ENCODE data around the gene L3MBTL3. TPM values are rescaled to one million over a fixed set of nuclear protein-coding genes. Genes with fewer than 3 reads are reported as not detected.
A peak's percentile ranks its signal among the peaks of the same experiment; 100 is the strongest.
"Not testable (repeated sequence)": the region's sequence is repeated elsewhere in the genome, so short reads cannot be mapped to it uniquely, and the experiment has no call there.

The L3MBTL3 gene
- total RNA-seq, 2 experiments from 2014 or later, result 5.4 to 9.3 TPM

DNA sequence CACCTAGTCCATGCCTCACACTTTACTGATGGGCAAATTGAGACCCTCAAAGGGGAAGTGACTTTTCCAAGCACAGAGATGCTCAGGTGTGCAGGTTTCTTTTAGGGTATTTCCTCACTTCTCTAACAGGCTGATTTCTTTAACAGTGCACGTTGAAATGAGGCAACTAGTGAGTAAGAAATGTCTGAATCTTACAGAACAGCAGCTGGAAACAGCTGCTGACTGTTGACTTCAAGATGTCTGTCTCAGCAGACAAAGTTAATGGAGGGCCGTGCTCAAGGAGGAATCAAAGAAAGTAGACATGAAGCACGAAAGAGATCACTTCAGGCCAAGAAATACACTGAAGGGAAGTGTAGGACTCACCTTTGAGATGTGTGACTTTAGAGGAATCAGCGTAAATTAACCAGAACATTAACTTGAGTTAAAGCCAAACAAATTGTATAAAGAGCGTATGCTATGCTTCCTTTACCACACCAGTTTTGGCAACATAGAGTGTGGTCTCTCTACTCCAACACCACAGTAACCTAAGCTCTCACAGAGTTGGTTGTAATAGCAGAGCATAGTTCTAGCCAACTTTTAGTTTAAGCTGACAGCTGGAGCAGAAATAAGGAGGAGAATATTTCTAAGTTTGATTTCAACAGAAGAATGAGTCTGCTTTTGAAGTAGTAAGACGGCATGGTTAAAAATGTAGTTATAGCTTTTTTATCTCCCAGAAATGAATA is 143.5 kb downstream of the L3MBTL3 start:
- Mint-ChIP-seq H3K9me3 (ENCODE audit: low read depth) (peaks cover 15% of the 10 kb centered on the region), H3K27ac (no peak overlapping the region), H3K4me1 (peaks cover 4% of the 10 kb centered on the region), H3K4me3 (no peak overlapping the region), H3K27me3 (no peaks in the 10 kb centered on the region), H3K36me3 (ENCODE audit: low read depth) (peaks cover 31% of the 10 kb centered on the region)
- ChIA-PET CTCF (interaction anchor here (1.3 kb wide), 1 partner anchor 141 kb away, joined by 4 read pairs; no protein-coding TSS in a partner anchor), POLR2A (no interaction called here)
- no peak for ATAC-seq
- DNase-seq, result no peak
- intact Hi-C loops (cut with DNase I, micrococcal nuclease), result no loop called here

DNA sequence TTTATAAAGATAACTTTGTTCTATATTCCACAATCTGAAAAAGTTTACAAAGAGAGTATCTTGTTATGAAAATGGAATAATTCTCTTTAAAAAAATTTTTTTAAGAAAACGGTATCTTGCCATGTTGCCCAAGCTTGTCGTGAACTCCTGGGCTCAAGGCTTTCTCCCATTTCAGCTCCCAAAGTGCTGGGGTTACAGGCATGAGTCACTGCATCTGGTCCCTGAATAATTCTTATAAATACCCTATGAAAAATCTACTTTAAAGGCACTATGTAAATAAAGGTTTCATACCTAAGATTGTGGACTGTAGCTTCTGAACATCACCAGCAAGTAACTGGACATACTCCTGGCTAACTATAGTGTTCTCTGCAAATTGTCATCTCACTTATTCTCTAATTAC is 144.0 kb downstream of the L3MBTL3 start:
- H3K9me3 Mint-ChIP-seq (ENCODE audit: low read depth), result peaks cover 15% of the 10 kb centered on the region
- POLR2A ChIA-PET, result no interaction called here
- H3K27me3 Mint-ChIP-seq, result no peaks in the 10 kb centered on the region
- ATAC-seq (no peak), DNase-seq (no peak)
- H3K4me3 Mint-ChIP-seq, result no peak overlapping the region
- peaks cover 33% of the 10 kb centered on the region for H3K36me3 Mint-ChIP-seq (ENCODE audit: low read depth)
- CTCF ChIA-PET, result interaction anchor here (1.3 kb wide), 2 partner anchors 36 to 141 kb away, joined by 4 to 5 read pairs; no protein-coding TSS in a partner anchor
- intact Hi-C loops (cut with DNase I, micrococcal nuclease), result no loop called here
- H3K27ac Mint-ChIP-seq, result no peak overlapping the region
- H3K4me1 Mint-ChIP-seq, result peaks cover 4% of the 10 kb centered on the region

DNA sequence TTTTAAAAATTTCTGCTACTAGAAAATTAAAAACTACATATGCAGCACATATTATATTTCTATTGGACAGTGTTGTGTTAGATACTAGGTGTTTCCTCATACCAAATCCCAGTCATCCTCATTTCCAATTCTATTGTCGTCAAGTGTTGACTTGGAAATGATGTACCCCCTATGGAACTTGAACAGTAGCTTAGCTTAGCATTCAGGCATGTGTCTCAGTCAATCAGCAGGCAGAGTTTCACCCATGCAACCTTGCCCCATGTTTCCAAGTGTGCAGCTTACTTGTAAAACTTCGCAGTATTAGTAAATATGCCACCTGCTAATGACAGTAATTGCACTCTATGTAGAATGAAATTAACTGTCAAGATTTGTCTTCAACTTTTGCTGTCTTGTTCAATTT is 144.9 kb downstream of the L3MBTL3 start:
- ChIA-PET POLR2A (no interaction called here), CTCF (interaction anchor here (1.3 kb wide), 1 partner anchor 35 kb away, joined by 5 read pairs; no protein-coding TSS in a partner anchor)
- Mint-ChIP-seq H3K27me3 (no peaks in the 10 kb centered on the region), H3K9me3 (ENCODE audit: low read depth) (peaks cover 12% of the 10 kb centered on the region), H3K36me3 (ENCODE audit: low read depth) (peaks cover 30% of the 10 kb centered on the region), H3K4me1 (peaks cover 4% of the 10 kb centered on the region), H3K27ac (no peak overlapping the region), H3K4me3 (no peak overlapping the region)
- intact Hi-C loops (cut with DNase I, micrococcal nuclease), result no loop called here
- DNase-seq (no peak), ATAC-seq (no peak)

DNA sequence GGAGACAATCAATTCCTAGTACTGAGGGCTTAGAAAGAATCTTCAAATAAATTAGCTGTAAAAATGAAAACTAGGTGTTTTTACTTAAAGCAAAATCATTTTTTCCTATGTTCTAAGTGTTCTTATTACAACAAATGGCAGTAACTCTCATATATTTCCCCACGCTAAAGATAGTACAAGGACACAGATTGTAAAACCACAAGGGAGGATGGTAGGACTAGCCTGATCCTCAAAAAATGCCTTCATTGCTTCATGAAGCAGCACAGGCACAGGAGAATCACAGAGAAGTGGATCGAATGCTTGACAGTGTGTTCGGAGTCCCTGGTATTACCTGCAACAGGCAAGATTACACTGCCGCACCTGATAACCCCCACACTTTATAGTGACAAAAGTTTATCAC is 145.9 kb downstream of the L3MBTL3 start:
- ATAC-seq, result no peak
- H3K9me3 Mint-ChIP-seq (ENCODE audit: low read depth), result peaks cover 10% of the 10 kb centered on the region
- peaks cover 23% of the 10 kb centered on the region for H3K36me3 Mint-ChIP-seq (ENCODE audit: low read depth)
- H3K27ac Mint-ChIP-seq, result peak overlapping the region; percentile 27
- ChIA-PET POLR2A (no interaction called here), CTCF (no interaction called here)
- H3K4me1 Mint-ChIP-seq, result peaks cover 4% of the 10 kb centered on the region
- no peak for DNase-seq
- H3K27me3 Mint-ChIP-seq, result no peaks in the 10 kb centered on the region
- intact Hi-C loops (cut with DNase I, micrococcal nuclease), result no loop called here
- H3K4me3 Mint-ChIP-seq, result no peak overlapping the region

DNA sequence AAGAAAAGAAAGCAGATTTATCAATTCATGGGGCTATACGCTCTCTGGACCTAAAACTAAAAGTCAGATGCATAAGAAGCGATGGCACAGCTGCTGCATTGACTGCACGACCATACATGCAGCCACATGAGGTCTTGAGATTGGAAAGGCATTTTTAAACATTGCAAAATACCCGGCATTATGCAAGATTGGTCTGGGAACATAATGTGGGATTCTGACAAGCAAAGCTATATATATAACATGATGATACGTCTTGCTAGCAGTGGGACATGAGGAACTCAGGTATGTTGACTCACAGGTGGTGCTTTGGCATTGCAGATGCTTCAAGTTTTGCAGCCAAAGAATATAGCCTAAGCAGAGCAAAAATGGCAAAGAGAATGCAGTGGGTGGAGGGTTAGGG is 149.3 kb downstream of the L3MBTL3 start:
- H3K27ac Mint-ChIP-seq, result no peak overlapping the region
- H3K27me3 Mint-ChIP-seq, result no peaks in the 10 kb centered on the region
- ATAC-seq, result no peak
- H3K9me3 Mint-ChIP-seq (ENCODE audit: low read depth), result peaks cover 11% of the 10 kb centered on the region
- CTCF ChIA-PET, result no interaction called here
- DNase-seq, result no peak
- no peaks in the 10 kb centered on the region for H3K4me1 Mint-ChIP-seq
- H3K4me3 Mint-ChIP-seq, result no peak overlapping the region
- peaks cover 19% of the 10 kb centered on the region for H3K36me3 Mint-ChIP-seq (ENCODE audit: low read depth)
- intact Hi-C loops (cut with DNase I, micrococcal nuclease), result no loop called here
- POLR2A ChIA-PET, result no interaction called here

DNA sequence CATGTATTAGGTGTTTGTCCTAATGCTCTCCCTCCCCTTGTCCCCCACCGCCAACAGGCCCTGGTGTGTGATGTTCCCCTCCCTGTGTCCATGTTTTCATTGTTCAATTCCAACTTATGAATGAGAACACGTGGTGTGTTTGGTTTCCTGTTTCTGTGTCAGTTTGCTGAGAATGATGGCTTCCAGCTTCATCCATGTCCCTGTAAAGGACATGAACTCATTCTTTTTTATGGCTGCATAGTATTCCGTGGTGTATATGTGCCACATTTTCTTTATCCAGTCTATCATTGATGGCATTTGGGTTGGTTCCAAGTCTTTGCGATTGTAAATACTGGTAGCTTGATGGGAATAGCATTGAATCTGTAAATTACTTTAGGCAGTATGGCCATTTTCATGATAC is 151.8 kb downstream of the L3MBTL3 start:
- H3K4me3 Mint-ChIP-seq; H3K27ac Mint-ChIP-seq; intact Hi-C loops (cut with DNase I, micrococcal nuclease); DNase-seq; H3K4me1 Mint-ChIP-seq; H3K27me3 Mint-ChIP-seq; ATAC-seq; CTCF ChIA-PET; POLR2A ChIA-PET: not testable (repeated sequence)
- H3K9me3 Mint-ChIP-seq (ENCODE audit: low read depth), result peaks cover 14% of the 10 kb centered on the region
- peaks cover 24% of the 10 kb centered on the region for H3K36me3 Mint-ChIP-seq (ENCODE audit: low read depth)

DNA sequence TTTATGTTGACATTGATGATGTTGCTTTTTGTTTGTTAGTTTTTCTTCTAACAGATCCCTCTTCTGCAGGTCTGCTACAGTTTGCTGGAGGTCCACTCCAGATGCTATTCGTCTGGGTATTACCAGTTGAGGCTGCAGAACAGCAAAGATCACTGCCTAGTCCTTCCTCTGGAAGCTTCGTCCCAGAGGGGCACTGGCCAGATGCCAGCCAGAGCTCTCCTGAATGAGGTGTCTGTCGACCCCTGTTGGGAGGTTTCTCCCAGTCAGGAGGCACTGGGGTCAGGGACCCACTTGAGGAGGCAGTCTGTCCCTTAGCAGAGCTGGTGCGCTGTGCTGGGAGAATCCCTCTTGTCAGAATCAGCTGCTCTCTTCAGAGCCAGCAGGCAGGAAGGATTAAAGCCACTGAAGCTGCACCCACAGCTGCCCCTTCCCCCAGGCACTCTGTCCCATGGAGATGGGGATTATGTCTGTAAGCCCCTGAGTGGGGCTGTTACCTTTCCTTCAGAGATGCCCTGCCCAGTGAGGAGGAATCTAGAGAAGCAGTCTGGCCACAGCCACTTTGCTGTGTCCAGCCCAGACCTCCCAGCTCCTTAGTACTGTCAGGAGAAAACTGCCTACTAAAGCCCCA is 155.1 kb downstream of the L3MBTL3 start:
- intact Hi-C loops (cut with DNase I, micrococcal nuclease); H3K4me3 Mint-ChIP-seq; POLR2A ChIA-PET; H3K27ac Mint-ChIP-seq; CTCF ChIA-PET; H3K27me3 Mint-ChIP-seq; DNase-seq; ATAC-seq: not testable (repeated sequence)
- Mint-ChIP-seq H3K4me1 (peaks cover 14% of the 10 kb centered on the region), H3K36me3 (ENCODE audit: low read depth) (peaks cover 23% of the 10 kb centered on the region), H3K9me3 (ENCODE audit: low read depth) (peaks cover 14% of the 10 kb centered on the region)

DNA sequence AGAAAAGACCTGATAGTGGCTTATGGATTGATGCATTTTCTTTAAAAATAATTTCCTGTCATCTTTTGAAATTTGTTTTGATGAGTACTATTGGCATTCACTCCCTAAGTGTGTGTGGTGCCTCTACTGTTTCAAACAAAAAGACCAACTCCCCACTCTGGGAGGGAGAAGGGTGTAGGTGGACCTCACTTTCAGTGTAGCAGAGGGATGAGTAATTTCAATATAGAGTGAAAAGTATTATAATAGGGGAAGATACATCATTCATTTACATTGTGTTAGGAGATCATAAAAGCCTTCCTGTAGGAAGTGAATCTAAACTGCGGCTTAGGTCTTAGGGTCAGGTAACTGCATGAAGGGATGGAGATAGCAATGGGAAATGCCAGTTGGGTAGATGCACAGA is 158.0 kb downstream of the L3MBTL3 start:
- CTCF ChIA-PET, result no interaction called here
- POLR2A ChIA-PET, result no interaction called here
- no peak for DNase-seq
- Mint-ChIP-seq H3K27me3 (no peaks in the 10 kb centered on the region), H3K9me3 (ENCODE audit: low read depth) (peaks cover 13% of the 10 kb centered on the region), H3K36me3 (ENCODE audit: low read depth) (peaks cover 29% of the 10 kb centered on the region), H3K4me3 (no peak overlapping the region), H3K4me1 (peaks cover 14% of the 10 kb centered on the region), H3K27ac (no peak overlapping the region)
- ATAC-seq, result peak; percentile 47
- intact Hi-C loops (cut with DNase I, micrococcal nuclease), result no loop called here

DNA sequence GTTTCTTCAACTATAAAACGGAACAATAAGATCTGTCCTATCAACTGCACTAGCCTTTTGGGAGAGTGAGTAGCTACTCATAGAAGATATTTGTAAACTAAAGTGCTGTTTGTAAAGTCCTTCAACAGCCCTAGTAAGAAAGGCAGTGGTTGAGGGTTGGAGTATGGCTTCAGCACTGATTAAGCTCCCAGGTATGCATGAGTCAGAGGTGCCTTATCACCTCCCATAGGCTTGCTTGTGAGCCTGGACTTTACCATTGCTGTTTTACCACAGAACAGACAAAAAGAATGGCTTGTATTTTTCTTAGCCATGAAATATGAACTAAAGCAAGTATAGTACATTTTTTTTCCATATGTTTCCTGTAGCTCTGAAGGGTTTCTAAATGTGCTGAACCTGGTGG is 160.3 kb downstream of the L3MBTL3 start:
- ChIA-PET POLR2A (no interaction called here), CTCF (interaction anchor here (2.1 kb wide), 1 partner anchor 10 kb away, joined by 10 read pairs; no protein-coding TSS in a partner anchor)
- Mint-ChIP-seq H3K4me1 (peaks cover 21% of the 10 kb centered on the region), H3K27me3 (no peaks in the 10 kb centered on the region), H3K9me3 (ENCODE audit: low read depth) (no peaks in the 10 kb centered on the region), H3K4me3 (no peak overlapping the region), H3K27ac (no peak overlapping the region), H3K36me3 (ENCODE audit: low read depth) (peaks cover 17% of the 10 kb centered on the region)
- intact Hi-C loops (cut with DNase I, micrococcal nuclease), result no loop called here
- ATAC-seq (peak; percentile 42), DNase-seq (no peak)

DNA sequence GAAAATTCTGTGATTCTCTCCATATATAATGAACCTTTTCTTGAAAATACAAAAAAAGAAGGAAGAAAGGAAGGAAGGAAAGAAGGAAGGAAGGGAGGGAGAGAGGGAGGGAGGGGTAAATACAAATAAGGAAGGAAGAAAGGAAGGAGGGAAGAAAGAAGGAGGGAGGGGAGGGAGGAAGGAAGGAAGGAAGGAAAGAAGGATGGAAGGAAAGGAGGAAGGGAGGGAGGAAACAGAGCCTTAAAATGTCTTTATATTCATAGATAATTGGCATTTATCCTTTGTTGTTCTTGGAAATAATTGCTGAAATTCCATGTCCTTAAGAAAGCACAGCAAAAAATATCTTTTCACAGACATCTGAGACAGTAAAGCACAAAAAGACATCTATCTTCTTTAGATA is 164.1 kb downstream of the L3MBTL3 start:
- Mint-ChIP-seq H3K36me3 (ENCODE audit: low read depth) (peaks cover 15% of the 10 kb centered on the region), H3K27ac (no peak overlapping the region), H3K4me3 (no peak overlapping the region), H3K9me3 (ENCODE audit: low read depth) (no peaks in the 10 kb centered on the region), H3K27me3 (no peaks in the 10 kb centered on the region), H3K4me1 (peaks cover 36% of the 10 kb centered on the region)
- DNase-seq (no peak), ATAC-seq (no peak)
- POLR2A ChIA-PET, result no interaction called here
- CTCF ChIA-PET, result no interaction called here
- intact Hi-C loops (cut with DNase I, micrococcal nuclease), result no loop called here

DNA sequence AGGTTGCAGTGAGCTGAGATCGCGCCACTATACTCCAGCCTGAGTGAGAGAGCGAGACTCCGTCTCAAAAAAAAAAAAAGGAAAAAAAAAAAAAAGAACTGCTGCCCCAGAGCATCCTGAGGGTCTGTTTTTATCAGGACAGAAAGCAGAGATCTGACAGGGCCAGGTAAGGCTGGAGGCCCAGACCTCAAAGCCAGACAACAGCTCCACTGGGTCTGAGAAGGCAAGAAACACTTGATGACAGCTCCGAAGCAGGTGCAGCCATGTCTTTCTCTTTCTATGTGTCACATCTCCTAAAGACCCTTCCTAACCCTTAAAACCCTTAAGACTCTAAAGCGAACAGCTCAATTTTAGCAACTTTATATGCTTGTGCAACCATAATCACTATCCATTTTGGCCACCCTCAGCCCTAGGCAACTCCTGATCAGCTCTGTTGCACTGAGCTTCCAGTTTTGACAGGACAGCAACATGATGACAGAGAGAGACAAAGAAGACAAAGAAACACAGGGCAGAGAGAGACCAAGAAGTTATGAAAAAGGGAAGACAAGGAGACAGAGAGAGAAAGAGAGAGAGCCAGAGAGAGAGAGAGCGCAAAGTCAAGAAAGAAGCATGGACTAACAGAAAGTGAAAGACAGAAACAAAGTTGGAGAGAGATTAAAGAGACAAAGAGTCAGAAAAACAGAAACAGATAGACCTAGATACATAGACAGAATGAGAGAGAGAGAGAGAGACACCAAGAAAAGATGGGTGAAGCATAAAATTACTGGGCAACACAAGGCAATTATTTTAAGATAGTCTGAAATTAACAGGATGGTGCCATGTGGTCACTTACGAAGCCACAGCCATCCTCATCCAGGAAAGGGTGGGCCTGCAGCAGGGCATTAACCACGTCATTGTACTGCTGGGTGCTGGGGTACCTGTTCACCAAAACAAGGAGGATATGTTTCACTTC is 165.2 kb downstream of the L3MBTL3 start:
- Mint-ChIP-seq H3K27ac (peak overlapping the region; percentile 85), H3K4me3 (peak overlapping the region; percentile 60), H3K9me3 (ENCODE audit: low read depth) (no peaks in the 10 kb centered on the region), H3K27me3 (no peaks in the 10 kb centered on the region), H3K4me1 (peaks cover 43% of the 10 kb centered on the region), H3K36me3 (ENCODE audit: low read depth) (peaks cover 13% of the 10 kb centered on the region)
- CTCF ChIA-PET, result interaction anchor here (0.7 kb wide), 1 partner anchor 53 kb away, joined by 3 read pairs; no protein-coding TSS in a partner anchor
- POLR2A ChIA-PET, result no interaction called here
- peak; percentile 74 for ATAC-seq
- DNase-seq, result peak; percentile 51
- intact Hi-C loops (cut with DNase I, micrococcal nuclease), result no loop called here
